Measurements from ENCODE around the gene EMC6. TPM values are rescaled to one million over a fixed set of nuclear protein-coding genes. Genes with fewer than 3 reads are reported as not detected.

Gene EMC6
- polyA plus RNA-seq, 1 donor (not counting 4 experiments of a cell fraction or from before 2014, with no cell fraction given) = 35.4 TPM

DNA sequence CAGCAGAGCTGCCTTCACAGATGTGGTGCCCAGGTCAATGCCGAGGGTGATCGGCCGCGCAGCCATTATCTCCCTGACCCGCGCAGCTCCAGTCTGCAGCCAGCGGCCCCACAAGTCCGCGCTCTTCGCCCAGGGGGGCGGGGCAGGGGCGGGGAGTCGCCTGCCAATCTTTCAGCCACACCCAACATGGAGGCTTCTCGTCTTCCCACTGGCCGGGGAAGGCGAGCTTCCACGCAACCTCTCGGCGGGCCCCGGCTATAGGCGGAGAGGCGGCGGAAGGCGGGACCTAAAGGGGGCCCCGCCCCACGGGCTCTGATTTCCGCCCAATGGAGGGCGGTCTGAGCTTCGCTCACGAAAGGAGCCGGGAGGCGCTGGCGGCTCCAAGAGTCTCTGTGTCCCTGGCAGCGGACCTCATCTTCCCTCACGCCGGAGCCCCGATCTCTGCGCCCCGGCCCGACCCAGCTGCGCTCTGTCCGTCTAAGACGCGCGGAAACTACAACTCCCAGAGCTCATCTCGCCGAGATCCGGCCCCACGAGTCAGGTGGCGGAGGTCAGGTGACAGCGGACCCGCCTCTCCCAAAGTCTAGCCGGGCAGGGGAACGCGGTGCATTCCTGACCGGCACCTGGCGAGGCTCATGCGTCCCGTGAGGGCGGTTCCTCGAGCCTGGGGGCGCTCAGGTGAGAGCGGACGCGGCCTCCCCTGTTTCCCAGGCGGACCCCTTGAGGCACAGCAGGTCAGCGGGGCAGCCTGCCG, 32.3 kb upstream of the EMC6 start, which contains the start of the genes CTNS and SHPK:
TSS of gene CTNS (plus strand) at position 607 of the 754 bp plus-strand sequence. CDS start 3,447 bp downstream, outside the sequence.
TSS of gene SHPK (minus strand) at position 97 of the 754 bp plus-strand sequence. CDS start at position 66, 31 bp downstream.
- Histone ChIP-seq H3K4me1 (ENCODE audit: control insufficient read depth, extremely low read depth, insufficient read depth, low read length) (peaks cover 5% of the 10 kb centered on the region), H3K27me3 (ENCODE audit: control insufficient read depth, extremely low read depth, insufficient read depth, low read length) (no peaks in the 10 kb centered on the region), H3K9me1 (ENCODE audit: control insufficient read depth, extremely low read depth, insufficient read depth, low read length) (peaks cover 2% of the 10 kb centered on the region), H3K4me3 (ENCODE audit: control insufficient read depth in 2 of 3, extremely low read depth in 1 of 3, insufficient read depth in 2 of 3, low read depth in 1 of 3, low read length in 3 of 3) (peak within 1 kb of the TSS; percentile 73 to 99 (median 85)), H3K36me3 (ENCODE audit: control insufficient read depth in 2 of 2, extremely low read depth in 1 of 2, insufficient read depth in 2 of 2, low read length in 2 of 2) (peaks cover 3 to 8% of the 10 kb centered on the region in 2 experiments), H3K27ac (ENCODE audit: control insufficient read depth, insufficient read depth, low read length) (peak within 1 kb of the TSS; percentile 95), H3K9me3 (ENCODE audit: control insufficient read depth, low read depth, low read length) (no peaks in the 10 kb centered on the region), H4K20me1 (ENCODE audit: control insufficient read depth, extremely low read depth, insufficient read depth, low read length) (no peaks in the 10 kb centered on the region), H3K4me2 (ENCODE audit: control insufficient read depth, extremely low read depth, insufficient read depth, low read depth, low read length) (peak within 1 kb of the TSS; percentile 96), H2AFZ (ENCODE audit: control insufficient read depth, low read length) (peak within 1 kb of the TSS; percentile 92), H3K9ac (ENCODE audit: control insufficient read depth, extremely low read depth, insufficient read depth, low read length) (peak within 1 kb of the TSS; percentile 95), H3K79me2 (ENCODE audit: control insufficient read depth, insufficient read depth, low read length) (peaks cover 16% of the 10 kb centered on the region)
- dilution Hi-C loops (cut with MboI; ENCODE audit: extremely low pct_ligation_motif_present, low sequenced_read_pairs) = no loop called here
- FAIRE-seq (no peak), DNase-seq (ENCODE audit: low read depth, low spot score) (peak; percentile 76)
- TF ChIP-seq, protein P1, sequence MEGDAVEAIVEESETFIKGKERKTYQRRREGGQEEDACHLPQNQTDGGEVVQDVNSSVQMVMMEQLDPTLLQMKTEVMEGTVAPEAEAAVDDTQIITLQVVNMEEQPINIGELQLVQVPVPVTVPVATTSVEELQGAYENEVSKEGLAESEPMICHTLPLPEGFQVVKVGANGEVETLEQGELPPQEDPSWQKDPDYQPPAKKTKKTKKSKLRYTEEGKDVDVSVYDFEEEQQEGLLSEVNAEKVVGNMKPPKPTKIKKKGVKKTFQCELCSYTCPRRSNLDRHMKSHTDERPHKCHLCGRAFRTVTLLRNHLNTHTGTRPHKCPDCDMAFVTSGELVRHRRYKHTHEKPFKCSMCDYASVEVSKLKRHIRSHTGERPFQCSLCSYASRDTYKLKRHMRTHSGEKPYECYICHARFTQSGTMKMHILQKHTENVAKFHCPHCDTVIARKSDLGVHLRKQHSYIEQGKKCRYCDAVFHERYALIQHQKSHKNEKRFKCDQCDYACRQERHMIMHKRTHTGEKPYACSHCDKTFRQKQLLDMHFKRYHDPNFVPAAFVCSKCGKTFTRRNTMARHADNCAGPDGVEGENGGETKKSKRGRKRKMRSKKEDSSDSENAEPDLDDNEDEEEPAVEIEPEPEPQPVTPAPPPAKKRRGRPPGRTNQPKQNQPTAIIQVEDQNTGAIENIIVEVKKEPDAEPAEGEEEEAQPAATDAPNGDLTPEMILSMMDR (optimal IDR thresholded peaks at IDR 0.05 in 1 of 3, IDR thresholded peaks at IDR 0.05 in 1 of 3, conservative IDR thresholded peaks at IDR 0.05 in 1 of 3; ENCODE audit: extremely low read depth in 1 of 3, insufficient read depth in 2 of 3, low read length in 3 of 3) = no peak
- no peak for TF ChIP-seq EZH2 (IDR thresholded peaks at IDR 0.05; ENCODE audit: low read length)

- peak overlapping the region; percentile 95 for H3K27ac ChIP-seq (ENCODE audit: control insufficient read depth, insufficient read depth, low read length)
- TF ChIP-seq EZH2 (IDR thresholded peaks at IDR 0.05; ENCODE audit: low read length) = no peak
- TF ChIP-seq, protein P1 (optimal IDR thresholded peaks at IDR 0.05 in 1 of 3, IDR thresholded peaks at IDR 0.05 in 1 of 3, conservative IDR thresholded peaks at IDR 0.05 in 1 of 3; ENCODE audit: extremely low read depth in 1 of 3, insufficient read depth in 2 of 3, low read length in 3 of 3) = no peak
- H3K4me2 ChIP-seq (ENCODE audit: control insufficient read depth, extremely low read depth, insufficient read depth, low read depth, low read length) = peak overlapping the region; percentile 96
- peaks cover 5% of the 10 kb centered on the region for H3K4me1 ChIP-seq (ENCODE audit: control insufficient read depth, extremely low read depth, insufficient read depth, low read length)
- H3K9me3 ChIP-seq (ENCODE audit: control insufficient read depth, low read depth, low read length) = no peaks in the 10 kb centered on the region
- H4K20me1 ChIP-seq (ENCODE audit: control insufficient read depth, extremely low read depth, insufficient read depth, low read length) = no peaks in the 10 kb centered on the region
- FAIRE-seq (no peak), DNase-seq (ENCODE audit: low read depth, low spot score) (no peak)
- dilution Hi-C loops (cut with MboI; ENCODE audit: extremely low pct_ligation_motif_present, low sequenced_read_pairs) = no loop called here
- peak overlapping the region; percentile 95 for H3K9ac ChIP-seq (ENCODE audit: control insufficient read depth, extremely low read depth, insufficient read depth, low read length)
- H2AFZ ChIP-seq (ENCODE audit: control insufficient read depth, low read length) = peak overlapping the region; percentile 92
- peaks cover 3 to 8% of the 10 kb centered on the region in 2 experiments for H3K36me3 ChIP-seq (ENCODE audit: control insufficient read depth in 2 of 2, extremely low read depth in 1 of 2, insufficient read depth in 2 of 2, low read length in 2 of 2)
- peaks cover 16% of the 10 kb centered on the region for H3K79me2 ChIP-seq (ENCODE audit: control insufficient read depth, insufficient read depth, low read length)
- H3K9me1 ChIP-seq (ENCODE audit: control insufficient read depth, extremely low read depth, insufficient read depth, low read length) = peaks cover 2% of the 10 kb centered on the region
- no peaks in the 10 kb centered on the region for H3K27me3 ChIP-seq (ENCODE audit: control insufficient read depth, extremely low read depth, insufficient read depth, low read length)
- peak overlapping the region; percentile 73 to 99 (median 85) for H3K4me3 ChIP-seq (ENCODE audit: control insufficient read depth in 2 of 3, extremely low read depth in 1 of 3, insufficient read depth in 2 of 3, low read depth in 1 of 3, low read length in 3 of 3)
These were observed 31.7 kb upstream of the EMC6 start for GRCh38 chr17:3636908-3637373.

All from keratinocyte (primary cell).